Measurements from ENCODE around the gene SPATS2L. TPM values are rescaled to one million over a fixed set of nuclear protein-coding genes. Genes with fewer than 3 reads are reported as not detected.

SPATS2L gene
- total RNA-seq, 1 donor from 2014 or later: 65.6 TPM

DNA sequence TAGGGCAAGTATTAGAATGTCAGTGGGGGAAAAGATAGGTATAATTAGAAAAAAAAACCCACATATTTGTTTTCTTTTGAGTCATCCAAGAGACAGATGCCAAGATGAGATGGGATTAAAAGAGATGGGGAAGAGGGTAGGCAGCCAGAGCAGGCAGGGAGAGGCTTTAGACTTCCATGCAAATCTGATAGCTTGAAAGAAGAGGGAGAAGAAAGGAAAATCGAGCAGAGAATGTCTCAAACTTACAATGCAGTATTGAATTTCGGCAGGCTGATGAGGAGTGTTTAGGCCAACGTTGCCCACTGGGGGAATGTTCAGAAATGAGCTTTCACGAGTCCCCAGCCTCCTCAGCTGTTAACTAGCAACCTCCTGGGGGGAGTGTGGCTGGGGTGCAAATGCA, 91.3 kb downstream of the SPATS2L start:
- H3K27ac ChIP-seq: no peak overlapping the region
- TF ChIP-seq POLR2A (IDR thresholded peaks at IDR 0.05) (no peak), POLR2AphosphoS5 (IDR thresholded peaks at IDR 0.05; ENCODE audit: insufficient read depth in 1 of 2, low read depth in 1 of 2) (no peak)
- TF ChIP-seq, protein P1, sequence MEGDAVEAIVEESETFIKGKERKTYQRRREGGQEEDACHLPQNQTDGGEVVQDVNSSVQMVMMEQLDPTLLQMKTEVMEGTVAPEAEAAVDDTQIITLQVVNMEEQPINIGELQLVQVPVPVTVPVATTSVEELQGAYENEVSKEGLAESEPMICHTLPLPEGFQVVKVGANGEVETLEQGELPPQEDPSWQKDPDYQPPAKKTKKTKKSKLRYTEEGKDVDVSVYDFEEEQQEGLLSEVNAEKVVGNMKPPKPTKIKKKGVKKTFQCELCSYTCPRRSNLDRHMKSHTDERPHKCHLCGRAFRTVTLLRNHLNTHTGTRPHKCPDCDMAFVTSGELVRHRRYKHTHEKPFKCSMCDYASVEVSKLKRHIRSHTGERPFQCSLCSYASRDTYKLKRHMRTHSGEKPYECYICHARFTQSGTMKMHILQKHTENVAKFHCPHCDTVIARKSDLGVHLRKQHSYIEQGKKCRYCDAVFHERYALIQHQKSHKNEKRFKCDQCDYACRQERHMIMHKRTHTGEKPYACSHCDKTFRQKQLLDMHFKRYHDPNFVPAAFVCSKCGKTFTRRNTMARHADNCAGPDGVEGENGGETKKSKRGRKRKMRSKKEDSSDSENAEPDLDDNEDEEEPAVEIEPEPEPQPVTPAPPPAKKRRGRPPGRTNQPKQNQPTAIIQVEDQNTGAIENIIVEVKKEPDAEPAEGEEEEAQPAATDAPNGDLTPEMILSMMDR (IDR thresholded peaks at IDR 0.05): no peak
- no peaks in the 10 kb centered on the region for H3K4me1 ChIP-seq
- H3K27me3 ChIP-seq: no peaks in the 10 kb centered on the region
- H3K4me3 ChIP-seq: no peak overlapping the region
- H3K36me3 ChIP-seq: no peaks in the 10 kb centered on the region
- intact Hi-C loops (cut with DNase I): no loop called here
- DNase-seq (ENCODE audit: extremely low spot score in 2 of 2): no peak
- no peaks in the 10 kb centered on the region for H3K9me3 ChIP-seq

GRCh38 chr2:200399046-200399445, 92.6 kb downstream of the SPATS2L start:
- Histone ChIP-seq H3K27me3 (no peaks in the 10 kb centered on the region), H3K4me3 (no peak overlapping the region), H3K36me3 (no peaks in the 10 kb centered on the region), H3K27ac (no peak overlapping the region), H3K9me3 (no peaks in the 10 kb centered on the region), H3K4me1 (no peaks in the 10 kb centered on the region)
- intact Hi-C loops (cut with DNase I): no loop called here
- no peak for DNase-seq (ENCODE audit: extremely low spot score in 2 of 2)
- TF ChIP-seq POLR2A (IDR thresholded peaks at IDR 0.05): no peak
- no peak for TF ChIP-seq POLR2AphosphoS5 (IDR thresholded peaks at IDR 0.05; ENCODE audit: insufficient read depth in 1 of 2, low read depth in 1 of 2)
- TF ChIP-seq, protein P1 (IDR thresholded peaks at IDR 0.05): no peak

- Histone ChIP-seq H3K4me3 (no peak overlapping the region), H3K36me3 (no peaks in the 10 kb centered on the region), H3K4me1 (no peaks in the 10 kb centered on the region), H3K9me3 (no peaks in the 10 kb centered on the region), H3K27me3 (no peaks in the 10 kb centered on the region), H3K27ac (no peak overlapping the region)
- TF ChIP-seq, protein P1 (IDR thresholded peaks at IDR 0.05): no peak
- TF ChIP-seq POLR2AphosphoS5 (IDR thresholded peaks at IDR 0.05; ENCODE audit: insufficient read depth in 1 of 2, low read depth in 1 of 2): no peak
- TF ChIP-seq POLR2A (IDR thresholded peaks at IDR 0.05): no peak
- intact Hi-C loops (cut with DNase I): no loop called here
- no peak for DNase-seq (ENCODE audit: extremely low spot score in 2 of 2)
These were observed 93.1 kb downstream of the SPATS2L start for GRCh38 chr2:200399636-200400035.

DNA sequence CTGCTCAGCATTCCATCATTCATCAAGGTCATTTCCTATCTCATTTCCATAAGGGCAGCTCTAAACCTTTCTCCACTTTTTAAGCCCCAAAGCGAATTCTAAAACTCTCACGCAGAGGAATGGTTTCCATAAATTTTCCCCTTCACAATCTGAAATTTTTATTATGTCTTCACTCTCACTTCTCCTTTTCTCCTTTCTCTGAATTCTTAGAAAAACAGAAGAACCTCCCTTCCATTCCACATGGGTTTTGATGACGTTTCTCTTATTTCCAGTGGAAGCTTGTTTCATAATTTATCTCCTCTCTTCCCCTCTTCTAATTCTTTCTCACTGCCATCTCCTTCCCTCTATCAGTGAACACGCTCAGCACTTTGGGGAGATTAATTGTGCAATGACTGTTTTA, 97.3 kb downstream of the SPATS2L start:
- H3K27ac ChIP-seq: no peak overlapping the region
- H3K4me3 ChIP-seq: no peak overlapping the region
- TF ChIP-seq, protein P1 (IDR thresholded peaks at IDR 0.05): no peak
- TF ChIP-seq POLR2A (IDR thresholded peaks at IDR 0.05) (no peak), POLR2AphosphoS5 (IDR thresholded peaks at IDR 0.05; ENCODE audit: insufficient read depth in 1 of 2, low read depth in 1 of 2) (no peak)
- H3K27me3 ChIP-seq: no peaks in the 10 kb centered on the region
- H3K9me3 ChIP-seq: no peaks in the 10 kb centered on the region
- H3K4me1 ChIP-seq: peaks cover 37% of the 10 kb centered on the region
- no peaks in the 10 kb centered on the region for H3K36me3 ChIP-seq
- intact Hi-C loops (cut with DNase I): no loop called here
- DNase-seq (ENCODE audit: extremely low spot score in 2 of 2): no peak

- H3K27me3 ChIP-seq: no peaks in the 10 kb centered on the region
- H3K4me3 ChIP-seq: no peak overlapping the region
- no peaks in the 10 kb centered on the region for H3K9me3 ChIP-seq
- no peak overlapping the region for H3K27ac ChIP-seq
- peaks cover 37% of the 10 kb centered on the region for H3K4me1 ChIP-seq
- no peaks in the 10 kb centered on the region for H3K36me3 ChIP-seq
- no peak for TF ChIP-seq POLR2A (IDR thresholded peaks at IDR 0.05)
- TF ChIP-seq, protein P1 (IDR thresholded peaks at IDR 0.05): no peak
- no peak for TF ChIP-seq POLR2AphosphoS5 (IDR thresholded peaks at IDR 0.05; ENCODE audit: insufficient read depth in 1 of 2, low read depth in 1 of 2)
- intact Hi-C loops (cut with DNase I): no loop called here
- no peak for DNase-seq (ENCODE audit: extremely low spot score in 2 of 2)
These were observed 98.1 kb downstream of the SPATS2L start for GRCh38 chr2:200404615-200405014.
